Stimulated activated CD4-positive, alpha-beta T cell treated with anti-CD3 and anti-CD28 coated beads, Interleukin-2, amount 100 ng/mL, for 24 hours (primary cell): ENCODE data around the gene GADD45A.
A peak's percentile ranks its signal among the peaks of the same experiment; 100 is the strongest.

ENCODE experiments used
- DNase-seq, 2 donors: peaks; one replicate each; pipeline ENCODE4 v3.0.0-alpha.2; 2020

GADD45A gene

GRCh38 chr1:67672260-67672803 is 12.7 kb upstream of the GADD45A start:
- DNase-seq = no peak

- DNase-seq = no peak
These were observed 11.4 kb upstream of the GADD45A start for GRCh38 chr1:67673468-67674201.

- DNase-seq = peak; percentile 14 to 21
These were observed 10.6 kb upstream of the GADD45A start for GRCh38 chr1:67674260-67675011.

- no peak for DNase-seq
These were observed 9.2 kb upstream of the GADD45A start for GRCh38 chr1:67675800-67676199.

- no peak for DNase-seq
These were observed 8.7 kb upstream of the GADD45A start for GRCh38 chr1:67676287-67676686.

- no peak for DNase-seq
These were observed 8.1 kb upstream of the GADD45A start for GRCh38 chr1:67676946-67677345.

GRCh38 chr1:67677408-67677807 is 7.6 kb upstream of the GADD45A start:
- DNase-seq = no peak

GRCh38 chr1:67677930-67678329 is 7.1 kb upstream of the GADD45A start:
- DNase-seq = no peak

- no peak for DNase-seq
These were observed 5.3 kb upstream of the GADD45A start for GRCh38 chr1:67679691-67680090.

GRCh38 chr1:67680486-67680885 is 4.5 kb upstream of the GADD45A start:
- no peak for DNase-seq

- no peak for DNase-seq
These were observed 2.3 kb upstream of the GADD45A start for GRCh38 chr1:67682659-67683197.

GRCh38 chr1:67683316-67683715 is 1.7 kb upstream of the GADD45A start:
- no peak for DNase-seq

GRCh38 chr1:67683766-67684525 is 1.1 kb upstream of the GADD45A start:
- DNase-seq = peak; percentile 53 to 65

GRCh38 chr1:67684526-67685066 is 405 bp upstream of the GADD45A start:
- DNase-seq = no peak

GRCh38 chr1:67685558-67686266 is 711 bp downstream of the GADD45A start:
- peak; percentile 55 to 64 for DNase-seq

- DNase-seq = peak; percentile 61 to 62
These were observed 1.5 kb downstream of the GADD45A start for GRCh38 chr1:67686267-67687197.

GRCh38 chr1:67687198-67687545 is 2.2 kb downstream of the GADD45A start:
- no peak for DNase-seq

- DNase-seq = no peak
These were observed 2.6 kb downstream of the GADD45A start for GRCh38 chr1:67687649-67688048.

- DNase-seq = no peak
These were observed 3.7 kb downstream of the GADD45A start for GRCh38 chr1:67688526-67689219.

GRCh38 chr1:67689267-67690017 is 4.4 kb downstream of the GADD45A start:
- no peak for DNase-seq
